DOHH2 (cell line): ENCODE results near the gene NKX2-3.

Source experiments
- EZH2phosphoT487 ChIP-seq: fragments of 200-600 bp; sonication (generic); IDR thresholded peaks from 2 replicates; pipeline ENCODE4 v1.6.1; 2017; ENCODE audit warnings: borderline replicate concordance, mild to moderate bottlenecking, antibody characterized with exemption, low read length, moderate library complexity, mixed read lengths
- TF ChIP-seq, protein P1 (sequence below): fragments of 200-600 bp; sonication (generic); IDR thresholded peaks from one replicate; pipeline ENCODE4 v1.5.1; 2014; ENCODE audit warnings: antibody characterized with exemption, mild to moderate bottlenecking, low read depth, low read length; ENCODE audit not compliant: poor library complexity, severe bottlenecking

DNA sequence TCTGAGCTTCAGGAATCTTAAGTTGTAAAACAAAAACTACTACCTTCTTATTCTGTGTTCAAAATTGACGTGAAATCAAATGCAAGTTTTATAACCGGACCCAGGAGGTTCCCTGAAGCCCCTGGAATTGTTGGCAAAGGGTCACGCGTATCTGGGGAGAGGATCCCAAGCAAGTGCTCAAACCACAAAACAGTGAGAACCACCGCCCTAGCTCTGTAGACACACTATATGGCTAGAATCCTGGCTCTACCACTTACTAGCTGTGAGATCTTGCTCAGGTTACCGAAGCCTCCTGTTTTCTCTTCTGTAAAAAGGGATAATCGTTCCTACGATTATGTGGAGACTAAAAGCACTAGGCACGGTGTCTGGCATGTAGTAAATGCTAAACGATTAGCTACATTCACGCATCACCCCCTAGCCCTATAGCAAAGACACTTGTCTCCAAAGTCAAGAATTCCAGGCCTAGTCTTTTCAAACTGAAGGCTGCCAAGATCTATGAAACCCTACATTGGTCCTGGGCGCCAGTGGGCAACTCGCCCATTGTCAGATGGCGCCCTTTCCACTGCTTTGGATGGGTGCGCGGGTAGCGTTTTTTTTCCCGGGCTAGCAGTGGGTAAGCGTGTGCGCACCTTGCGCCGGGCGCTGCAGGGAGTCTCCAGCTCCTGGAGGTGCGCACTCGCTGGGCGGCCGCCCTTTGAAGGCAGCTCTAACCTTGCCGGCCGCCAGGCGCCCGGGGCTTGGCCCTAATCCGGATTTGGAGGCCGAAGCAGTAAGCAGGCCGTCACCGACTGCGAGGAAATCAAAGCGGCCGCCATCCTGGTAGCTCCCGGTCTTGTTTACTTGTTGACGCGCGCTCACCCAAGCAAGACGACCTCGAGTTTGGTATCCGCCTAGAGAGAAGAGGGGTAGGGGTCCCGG lies 11.6 kb upstream of the NKX2-3 start:
- TF ChIP-seq EZH2phosphoT487: no peak
- TF ChIP-seq, protein P1, sequence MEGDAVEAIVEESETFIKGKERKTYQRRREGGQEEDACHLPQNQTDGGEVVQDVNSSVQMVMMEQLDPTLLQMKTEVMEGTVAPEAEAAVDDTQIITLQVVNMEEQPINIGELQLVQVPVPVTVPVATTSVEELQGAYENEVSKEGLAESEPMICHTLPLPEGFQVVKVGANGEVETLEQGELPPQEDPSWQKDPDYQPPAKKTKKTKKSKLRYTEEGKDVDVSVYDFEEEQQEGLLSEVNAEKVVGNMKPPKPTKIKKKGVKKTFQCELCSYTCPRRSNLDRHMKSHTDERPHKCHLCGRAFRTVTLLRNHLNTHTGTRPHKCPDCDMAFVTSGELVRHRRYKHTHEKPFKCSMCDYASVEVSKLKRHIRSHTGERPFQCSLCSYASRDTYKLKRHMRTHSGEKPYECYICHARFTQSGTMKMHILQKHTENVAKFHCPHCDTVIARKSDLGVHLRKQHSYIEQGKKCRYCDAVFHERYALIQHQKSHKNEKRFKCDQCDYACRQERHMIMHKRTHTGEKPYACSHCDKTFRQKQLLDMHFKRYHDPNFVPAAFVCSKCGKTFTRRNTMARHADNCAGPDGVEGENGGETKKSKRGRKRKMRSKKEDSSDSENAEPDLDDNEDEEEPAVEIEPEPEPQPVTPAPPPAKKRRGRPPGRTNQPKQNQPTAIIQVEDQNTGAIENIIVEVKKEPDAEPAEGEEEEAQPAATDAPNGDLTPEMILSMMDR: no peak
